HG02610 (cell line): ENCODE results near the gene MT1A.
A peak's percentile ranks its signal among the peaks of the same experiment; 100 is the strongest.

Experiments
- ATAC-seq: cut with Tn5 transposase; IDR thresholded peaks from one replicate; pipeline ENCODE4 v1.9.1; 2021; ENCODE audit warnings: mild to moderate bottlenecking, moderate library complexity; ENCODE audit not compliant: unreplicated experiment

Gene MT1A

GRCh38 chr16:56630134-56630533 lies 8.3 kb upstream of the MT1A start:
- peak; percentile 89 for ATAC-seq

GRCh38 chr16:56631197-56631596 lies 7.3 kb upstream of the MT1A start:
- ATAC-seq: no peak

- ATAC-seq: no peak
Observed at GRCh38 chr16:56631832-56632155, 6.7 kb upstream of the MT1A start.

- no peak for ATAC-seq
Observed at GRCh38 chr16:56632156-56632847, 6.2 kb upstream of the MT1A start, which contains the start of gene MT1M. TSS of gene MT1M (plus strand) at chr16:56632659. CDS start at chr16:56632732, 73 bp downstream.

DNA sequence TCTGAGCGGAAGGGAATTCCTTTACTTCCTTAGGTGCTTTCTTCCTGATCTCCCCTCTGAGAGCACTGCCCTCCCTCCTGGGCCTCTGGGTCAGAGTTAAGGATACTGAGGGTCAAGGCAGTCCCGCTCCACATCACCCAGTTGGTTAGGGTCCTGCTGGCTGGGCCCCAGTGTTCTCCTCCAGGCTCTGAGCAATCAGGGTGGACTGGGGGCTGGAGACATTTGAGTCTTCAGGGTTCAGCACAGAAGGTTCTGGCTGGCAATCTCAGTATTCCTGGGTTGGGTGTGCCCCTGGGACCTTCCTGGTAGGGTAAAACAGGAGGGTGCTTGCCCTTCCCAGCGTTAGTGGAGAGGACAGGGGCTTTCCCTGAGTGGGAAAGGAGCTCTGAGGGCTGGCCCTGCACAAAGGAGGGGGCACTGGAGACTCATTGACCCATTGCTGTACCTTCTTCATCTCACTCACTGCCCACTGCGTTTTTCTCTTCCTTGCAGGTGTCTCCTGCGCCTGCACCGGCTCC lies 5.6 kb upstream of the MT1A start:
- ATAC-seq: no peak

DNA sequence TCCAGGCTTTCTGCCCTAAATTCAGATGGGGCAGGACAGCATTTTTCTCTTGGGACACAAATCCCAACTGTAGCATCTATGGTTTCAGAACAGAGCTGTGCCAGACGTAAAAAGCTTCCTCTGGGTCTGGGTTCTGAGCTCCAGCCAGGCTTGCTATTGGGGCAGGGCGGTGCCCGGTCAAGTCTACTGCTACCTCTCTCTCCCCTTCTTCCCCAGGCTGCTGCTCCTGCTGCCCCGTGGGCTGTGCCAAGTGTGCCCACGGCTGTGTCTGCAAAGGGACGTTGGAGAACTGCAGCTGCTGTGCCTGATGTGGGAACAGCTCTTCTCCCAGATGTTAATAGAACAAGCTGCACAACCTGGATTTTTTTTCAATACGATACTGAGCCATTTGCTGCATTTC lies 4.9 kb upstream of the MT1A start:
- ATAC-seq: no peak

- no peak for ATAC-seq
Observed at GRCh38 chr16:56634715-56635440, 3.6 kb upstream of the MT1A start.

DNA sequence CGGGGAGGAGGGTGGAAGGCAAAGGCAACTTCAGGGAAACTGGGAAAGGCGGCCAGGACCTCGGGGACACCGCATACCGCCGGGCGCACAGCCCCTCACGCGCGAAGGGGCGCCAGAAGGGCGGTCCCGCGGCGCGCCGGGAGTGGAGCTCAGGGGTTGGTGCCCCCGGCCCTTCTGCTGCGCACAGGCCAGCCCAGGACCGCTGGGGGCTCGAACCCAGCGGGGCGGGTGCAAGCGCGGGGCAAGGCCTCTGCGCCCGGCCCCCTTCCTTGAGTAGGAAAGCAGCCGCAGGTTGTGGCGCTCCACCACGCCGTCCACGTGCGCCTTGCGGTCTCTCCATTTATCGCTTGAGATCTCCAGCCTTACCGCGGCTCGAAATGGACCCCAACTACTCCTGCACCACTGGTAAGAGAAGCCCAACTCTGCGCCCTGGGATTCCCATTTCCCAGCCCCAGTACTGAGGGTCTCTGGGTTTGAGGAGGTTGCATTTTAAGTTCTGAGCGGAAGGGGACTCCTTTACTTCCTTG lies 3.0 kb upstream of the MT1A start:
- no peak for ATAC-seq

GRCh38 chr16:56636616-56637413 lies 1.7 kb upstream of the MT1A start:
- no peak for ATAC-seq

GRCh38 chr16:56639045-56639444 lies 579 bp downstream of the MT1A start:
- ATAC-seq: no peak

- ATAC-seq: no peak
Observed at GRCh38 chr16:56640076-56640475, 1.6 kb downstream of the MT1A start.

DNA sequence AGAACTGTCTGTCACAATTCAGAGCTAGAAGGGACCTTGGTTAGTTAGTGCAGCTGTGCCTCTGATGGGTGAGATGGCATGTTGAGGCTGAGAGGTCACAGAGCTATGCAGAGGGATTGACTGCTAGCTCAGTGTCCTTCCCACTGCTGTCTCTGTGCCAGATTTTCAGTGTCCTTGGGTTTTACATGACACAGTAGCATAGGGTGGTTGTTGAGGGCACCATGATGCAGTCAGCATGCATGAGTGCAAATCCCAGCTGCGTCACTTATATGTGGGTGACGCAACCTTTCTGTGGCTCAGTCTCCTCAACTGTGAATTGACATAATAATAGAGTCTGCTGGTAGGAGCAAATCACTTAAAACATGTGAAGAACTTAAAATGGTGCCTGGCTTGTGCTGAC lies 2.7 kb downstream of the MT1A start:
- no peak for ATAC-seq

GRCh38 chr16:56643080-56643778 lies 4.8 kb downstream of the MT1A start:
- ATAC-seq: peak; percentile 61

- no peak for ATAC-seq
Observed at GRCh38 chr16:56643833-56644232, 5.4 kb downstream of the MT1A start.

DNA sequence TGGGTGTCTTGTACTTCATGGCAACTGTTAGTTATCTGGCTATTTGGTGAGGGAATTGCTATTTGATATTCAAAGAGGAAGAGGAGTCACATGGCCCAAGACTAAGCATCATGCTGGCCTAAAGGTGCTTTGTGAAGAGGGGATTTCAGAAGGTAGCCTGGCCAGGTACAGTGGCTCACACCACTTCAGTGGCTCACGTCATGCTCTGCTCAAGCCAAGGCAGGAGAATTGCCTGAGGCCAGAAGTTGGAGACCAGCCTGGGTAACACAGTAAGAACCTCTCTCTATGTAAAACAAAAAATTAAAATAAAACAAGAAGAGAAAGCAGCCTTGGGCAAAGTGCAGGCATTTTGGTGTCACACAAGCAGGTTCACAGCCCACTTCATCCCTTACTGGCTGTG lies 6.8 kb downstream of the MT1A start:
- ATAC-seq: no peak

- ATAC-seq: no peak
Observed at GRCh38 chr16:56645838-56646237, 7.4 kb downstream of the MT1A start.

DNA sequence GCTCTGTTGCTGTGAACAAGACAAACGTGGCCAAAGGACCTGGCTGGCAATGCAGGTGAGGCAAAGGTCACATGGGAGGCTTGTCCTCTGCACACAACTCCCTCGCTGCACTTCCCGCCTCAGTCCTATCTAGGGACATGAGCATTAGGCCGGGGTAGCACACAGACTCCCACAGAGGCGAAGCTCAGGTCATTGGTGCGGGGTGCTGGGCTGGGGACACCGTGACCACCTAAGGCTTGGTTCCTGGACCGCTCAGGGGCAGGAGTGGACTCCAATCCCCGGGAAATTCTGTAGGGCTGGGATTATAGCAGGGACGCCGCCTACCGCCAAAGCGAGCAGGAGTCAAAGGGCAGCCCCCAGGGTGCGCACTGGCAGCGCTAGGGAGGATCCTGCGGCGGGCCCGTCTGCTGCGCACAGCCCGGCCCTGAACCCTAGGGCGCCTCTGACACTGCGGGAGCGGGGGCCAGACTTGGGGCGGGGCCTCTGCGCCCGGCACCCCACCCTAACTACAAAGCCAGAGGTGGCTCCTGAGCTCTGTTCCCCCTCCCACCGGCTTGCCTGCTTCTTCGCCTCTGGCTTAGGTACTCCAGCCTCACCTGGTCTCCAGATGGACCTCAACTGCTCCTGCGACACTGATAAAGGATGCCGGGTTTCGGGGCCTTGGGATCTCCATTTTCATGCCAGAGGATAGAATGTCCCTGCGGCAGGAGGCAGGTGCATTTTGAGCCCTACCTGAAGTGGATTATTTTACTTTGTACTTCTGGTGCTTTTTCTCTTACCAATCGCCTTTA lies 9.4 kb downstream of the MT1A start:
- ATAC-seq: no peak

DNA sequence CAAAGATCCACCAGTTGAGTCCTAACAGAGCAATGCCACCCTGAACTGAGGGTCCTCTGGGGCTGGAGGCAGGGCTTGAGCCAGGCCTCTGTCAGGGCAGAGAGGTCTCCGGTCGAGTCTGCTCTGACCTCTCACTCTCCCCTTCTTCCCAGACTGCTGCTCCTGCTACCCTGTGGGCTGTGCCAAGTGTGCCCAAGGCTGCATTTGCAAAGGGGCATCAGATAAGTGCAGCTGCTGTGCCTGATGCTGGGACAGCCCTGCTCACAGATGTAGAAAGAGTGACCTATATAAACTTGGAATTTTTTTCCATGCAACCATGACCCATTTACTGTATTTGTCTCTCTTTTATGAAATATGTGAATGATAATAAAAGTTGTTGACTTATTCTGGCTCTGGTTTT lies 10.8 kb downstream of the MT1A start:
- no peak for ATAC-seq

GRCh38 chr16:56649820-56650219 lies 11.4 kb downstream of the MT1A start:
- ATAC-seq: no peak

GRCh38 chr16:56651586-56651985 lies 13.1 kb downstream of the MT1A start, which contains the start of gene MT1B:
TSS of gene MT1B (plus strand) at chr16:56651886. CDS start at chr16:56651954, 68 bp downstream.
- ATAC-seq: no peak
